ENCODE results near the gene PHLPP2.
"Not testable (repeated sequence)": the region's sequence is repeated elsewhere in the genome, so short reads cannot be mapped to it uniquely, and the experiment has no call there.

PHLPP2 gene

GRCh38 chr16:71723537-71724319, 773 bp downstream of the PHLPP2 start:
- DNase-seq (ENCODE audit: extremely low spot score, insufficient read length, low read depth) (peak; percentile 87), FAIRE-seq (no peak)

DNA sequence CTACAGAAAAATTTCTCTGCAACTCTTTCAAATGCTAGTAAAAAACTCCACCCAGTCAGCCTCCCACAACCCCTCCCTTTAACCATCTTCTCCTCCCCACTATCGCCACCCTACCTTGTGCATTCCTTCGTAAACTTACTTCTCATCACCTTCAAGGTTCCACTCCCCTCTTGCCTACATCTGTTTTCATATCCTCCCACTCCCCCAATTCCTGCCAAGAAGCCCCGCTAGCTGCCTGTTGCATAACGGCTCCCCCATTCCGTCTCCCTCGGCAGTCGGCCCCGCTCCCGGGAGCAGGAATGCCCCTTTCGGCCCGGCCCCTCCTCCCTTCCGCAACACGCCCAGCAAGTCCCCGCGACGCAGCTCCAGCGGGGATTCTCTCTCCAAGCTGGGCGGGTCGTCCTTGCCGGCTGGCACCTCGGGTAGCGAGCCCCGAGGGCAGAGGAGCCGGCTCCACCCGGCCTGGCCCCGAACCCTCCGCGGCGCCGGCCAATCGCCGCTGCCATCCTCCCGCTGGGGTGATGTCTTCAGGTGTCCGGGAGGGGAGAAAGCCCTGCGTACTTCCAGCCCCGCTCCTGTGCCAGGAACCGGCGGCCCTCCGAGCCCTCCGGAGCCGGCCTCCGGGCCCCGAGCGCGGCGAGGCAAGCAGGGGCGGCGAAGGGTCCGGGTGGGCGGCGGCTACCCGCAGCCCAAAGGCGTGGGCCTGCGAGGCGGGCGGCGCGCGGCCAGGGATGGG, 1.5 kb downstream of the PHLPP2 start:
- DNase-seq (ENCODE audit: extremely low spot score, insufficient read length, low read depth) = peak; percentile 33
- FAIRE-seq = peak; percentile 69

DNA sequence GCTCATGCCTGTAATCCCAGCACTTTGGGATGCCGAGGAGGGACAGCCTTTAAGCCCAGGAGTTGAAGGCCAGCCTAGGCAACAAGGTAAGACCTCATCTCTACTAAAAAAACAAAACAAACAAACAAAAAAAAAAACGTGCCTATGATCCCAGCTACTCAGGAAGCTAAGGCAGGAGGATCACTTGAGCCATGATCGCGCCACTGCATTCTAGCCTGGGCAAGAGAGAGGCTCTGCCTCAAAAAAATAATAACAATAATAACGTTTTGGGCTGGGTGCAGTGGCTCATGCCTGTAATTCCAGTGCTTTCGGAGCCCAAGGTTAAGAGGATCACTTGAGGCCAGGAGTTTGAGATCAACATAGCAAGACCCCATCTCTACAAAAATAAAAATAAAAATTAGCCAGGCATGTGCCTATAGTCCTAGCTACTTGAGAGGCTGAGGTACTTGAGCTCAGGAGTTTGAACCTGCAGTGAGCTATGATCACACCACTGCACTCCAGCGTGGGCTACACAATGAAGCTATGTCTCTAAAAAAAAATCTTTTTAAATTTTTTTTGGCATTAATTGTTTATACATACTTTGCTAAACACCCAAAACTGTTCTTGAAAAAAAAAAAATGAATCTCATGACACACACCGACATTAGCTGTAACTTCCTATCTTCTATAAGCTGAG, 3.3 kb downstream of the PHLPP2 start:
- FAIRE-seq (no peak), DNase-seq (ENCODE audit: extremely low spot score, insufficient read length, low read depth) (no peak)

- DNase-seq (ENCODE audit: extremely low spot score, insufficient read length, low read depth) = no peak
- no peak for FAIRE-seq
Measured at GRCh38 chr16:71712501-71712900, 12.0 kb downstream of the PHLPP2 start.

DNA sequence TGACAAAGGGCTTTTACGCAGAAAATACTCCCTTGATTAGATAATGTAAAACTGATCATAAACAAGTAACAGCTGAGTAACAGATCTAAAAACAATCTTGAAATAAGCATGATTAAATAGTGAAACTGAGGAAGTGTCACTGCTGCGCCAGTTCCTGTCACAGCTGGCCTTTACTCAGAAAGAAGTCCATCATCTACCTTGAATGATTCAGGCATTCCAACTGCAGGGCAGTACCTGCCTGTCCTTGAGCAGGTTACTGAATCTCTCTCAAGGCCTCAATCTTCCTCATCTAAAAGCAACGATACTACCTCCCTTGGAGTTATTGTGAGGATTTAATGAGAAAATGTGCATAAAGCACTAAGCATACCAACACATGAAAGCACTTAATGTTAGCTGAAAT, 12.7 kb downstream of the PHLPP2 start:
- FAIRE-seq (no peak), DNase-seq (ENCODE audit: extremely low spot score, insufficient read length, low read depth) (no peak)

- FAIRE-seq (no peak), DNase-seq (ENCODE audit: extremely low spot score, insufficient read length, low read depth) (no peak)
Measured at GRCh38 chr16:71709229-71709781, 15.2 kb downstream of the PHLPP2 start.

GRCh38 chr16:71708696-71709095, 15.8 kb downstream of the PHLPP2 start:
- FAIRE-seq = no peak
- DNase-seq (ENCODE audit: extremely low spot score, insufficient read length, low read depth) = no peak

DNA sequence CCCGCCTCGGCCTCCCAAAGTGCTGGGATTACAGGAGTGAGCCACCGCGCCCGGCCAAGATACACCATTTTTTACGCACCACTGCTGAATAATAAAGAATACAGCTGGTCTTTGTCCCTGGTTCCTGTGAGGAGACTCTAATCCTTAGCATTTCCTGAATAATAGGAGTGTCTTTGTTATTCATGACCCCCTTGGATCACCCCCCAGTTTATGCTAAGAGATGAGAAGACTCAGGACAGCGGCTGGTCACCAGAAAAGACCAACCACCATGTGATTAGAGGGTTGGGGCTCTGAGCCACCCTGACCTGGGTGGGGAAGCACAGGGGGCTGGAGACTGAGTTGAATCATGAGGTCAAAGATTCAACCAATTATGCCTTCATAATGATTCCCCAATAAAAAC, 17.3 kb downstream of the PHLPP2 start:
- DNase-seq (ENCODE audit: extremely low spot score, insufficient read length, low read depth) (no peak), FAIRE-seq (no peak)

DNA sequence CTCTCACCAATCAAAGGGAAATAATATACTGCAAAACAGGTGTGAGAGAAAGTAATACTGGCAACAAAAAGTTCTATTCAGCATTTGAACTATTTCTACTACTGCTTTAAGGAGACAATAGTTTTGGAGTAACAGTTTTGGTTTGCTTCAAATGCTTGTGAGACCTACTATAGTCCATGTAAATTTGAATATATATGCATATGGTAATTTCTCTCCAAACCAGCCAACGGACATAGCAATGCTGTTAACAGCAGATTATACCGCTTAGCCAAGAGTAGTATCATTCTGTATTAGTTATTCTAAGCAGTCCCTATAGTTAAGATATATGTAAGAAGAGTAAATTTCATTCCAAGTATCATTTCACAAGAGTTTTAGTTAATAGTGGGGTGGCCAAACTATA, 18.5 kb downstream of the PHLPP2 start:
- DNase-seq (ENCODE audit: extremely low spot score, insufficient read length, low read depth) (no peak), FAIRE-seq (no peak)

- FAIRE-seq (no peak), DNase-seq (ENCODE audit: extremely low spot score, insufficient read length, low read depth) (no peak)
Measured at GRCh38 chr16:71703333-71703732, 21.2 kb downstream of the PHLPP2 start.

DNA sequence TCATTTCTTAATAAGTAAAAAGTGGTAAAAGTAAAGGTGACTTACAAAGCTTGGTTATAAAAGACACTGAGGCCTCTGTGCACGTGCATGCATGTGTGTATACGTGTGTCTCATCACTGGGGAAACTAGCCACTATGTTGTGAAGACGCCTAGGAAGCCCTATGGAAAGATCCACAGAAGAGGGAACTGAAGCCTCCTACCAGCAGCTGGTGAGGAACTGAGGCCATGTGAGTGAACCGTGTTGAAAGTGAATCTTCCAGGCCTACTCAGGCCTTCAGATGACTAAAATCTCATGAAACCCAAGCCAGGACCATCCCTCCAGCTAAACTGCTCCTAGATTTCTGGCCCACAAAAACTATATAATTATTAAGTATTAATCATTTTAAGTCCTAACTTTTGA, 23.7 kb downstream of the PHLPP2 start:
- FAIRE-seq = no peak
- DNase-seq (ENCODE audit: extremely low spot score, insufficient read length, low read depth) = no peak

- no peak for DNase-seq (ENCODE audit: extremely low spot score, insufficient read length, low read depth)
- no peak for FAIRE-seq
Measured at GRCh38 chr16:71698491-71698890, 26.0 kb downstream of the PHLPP2 start.

- FAIRE-seq = no peak
- peak; percentile 12 for DNase-seq (ENCODE audit: extremely low spot score, insufficient read length, low read depth)
Measured at GRCh38 chr16:71693164-71693563, 31.3 kb downstream of the PHLPP2 start.

- DNase-seq (ENCODE audit: extremely low spot score, insufficient read length, low read depth) = no peak
- no peak for FAIRE-seq
Measured at GRCh38 chr16:71689901-71690300, 34.6 kb downstream of the PHLPP2 start.

GRCh38 chr16:71687861-71688260, 36.6 kb downstream of the PHLPP2 start:
- FAIRE-seq = no peak

GRCh38 chr16:71684280-71684679, 40.2 kb downstream of the PHLPP2 start:
- not testable (repeated sequence) for FAIRE-seq; DNase-seq (ENCODE audit: extremely low spot score, insufficient read length, low read depth)

More at GRCh38 chr16:71687861-71688260, 36.6 kb downstream of the PHLPP2 start:
- no peak for DNase-seq (ENCODE audit: extremely low spot score, insufficient read length, low read depth)

GRCh38 chr16:71681360-71681759, 43.1 kb downstream of the PHLPP2 start:
- DNase-seq (ENCODE audit: extremely low spot score, insufficient read length, low read depth) = no peak
- no peak for FAIRE-seq

DNA sequence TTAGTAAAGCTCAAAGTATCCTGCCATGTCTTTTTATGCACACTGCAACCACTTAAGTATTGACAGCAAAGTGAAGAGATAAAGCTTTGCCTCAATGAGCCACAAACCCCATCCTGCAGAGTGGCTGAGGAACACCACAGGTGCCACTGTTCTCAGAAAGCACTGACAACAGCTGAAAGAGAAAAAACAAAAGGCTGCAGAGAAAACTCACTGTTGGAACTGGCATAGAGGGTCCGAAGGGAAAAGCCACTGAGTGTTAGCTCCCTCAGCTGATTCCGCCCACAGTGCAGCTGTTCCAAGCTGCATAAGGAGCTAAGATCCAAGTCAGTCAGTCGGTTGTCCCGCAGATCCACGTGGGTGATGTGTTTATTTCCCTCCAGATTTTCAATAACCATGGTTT, 48.3 kb downstream of the PHLPP2 start:
- FAIRE-seq (no peak), DNase-seq (ENCODE audit: extremely low spot score, insufficient read length, low read depth) (no peak)

GRCh38 chr16:71675380-71675779, 49.1 kb downstream of the PHLPP2 start:
- FAIRE-seq (no peak), DNase-seq (ENCODE audit: extremely low spot score, insufficient read length, low read depth) (no peak)

- DNase-seq (ENCODE audit: extremely low spot score, insufficient read length, low read depth) = no peak
- FAIRE-seq = no peak
Measured at GRCh38 chr16:71674229-71674628, 50.3 kb downstream of the PHLPP2 start.

GRCh38 chr16:71673582-71673973, 50.9 kb downstream of the PHLPP2 start:
- FAIRE-seq (no peak), DNase-seq (ENCODE audit: extremely low spot score, insufficient read length, low read depth) (no peak)

Data from GM18507 (cell line).